PFSK-1 (cell line): ENCODE measurements around the gene SSH3.

ENCODE experiments used
- FOXP2 ChIP-seq: optimal IDR thresholded peaks from 2 replicates; pipeline ENCODE3; 2011; ENCODE audit warnings: borderline replicate concordance, control low read depth, inconsistent platforms; ENCODE audit not compliant: insufficient read depth; ENCODE audit errors: extremely low read length, extremely low read depth
- POLR2AphosphoS5 ChIP-seq: IDR thresholded peaks from 2 replicates; pipeline ENCODE4 v1.6.1; 2012; ENCODE audit warnings: low read depth, mild to moderate bottlenecking, control low read depth, low read length, moderate library complexity
- REST ChIP-seq, 2 experiments: IDR thresholded peaks; 2 replicates each; pipeline versions ENCODE4 v1.6.1 to v1.8.0; 2011 to 2012; ENCODE audit warnings: low read depth in 2 of 2, low read length in 2 of 2, control low read depth in 1 of 2, inconsistent platforms in 1 of 2, mild to moderate bottlenecking in 1 of 2, moderate library complexity in 1 of 2; ENCODE audit not compliant: insufficient read depth in 1 of 2
- SIN3A ChIP-seq: IDR thresholded peaks from 2 replicates; pipeline ENCODE4 v1.6.1; 2012; ENCODE audit warnings: mild to moderate bottlenecking, low read length, moderate library complexity, borderline replicate concordance; ENCODE audit not compliant: insufficient read depth
- TAF1 ChIP-seq: IDR thresholded peaks from 2 replicates; pipeline ENCODE4 v1.6.1; 2012; ENCODE audit warnings: low read length, control low read depth, borderline replicate concordance; ENCODE audit not compliant: insufficient read depth

The SSH3 gene

GRCh38 chr11:67266449-67267187, 36.7 kb upstream of the SSH3 start, which contains the start of gene GRK2:
Gene GRK2 (plus strand): TSS chr11:67266473. CDS start chr11:67266700, 227 bp downstream.
- TF ChIP-seq SIN3A (no peak), POLR2AphosphoS5 (no peak), REST (IDR thresholded peaks at IDR 0.05; ENCODE audit: insufficient read depth in 1 of 2, low read depth in 2 of 2, low read length in 2 of 2) (no peak), TAF1 (no peak), FOXP2 (no peak)

- TF ChIP-seq FOXP2 (no peak), SIN3A (no peak), POLR2AphosphoS5 (no peak), TAF1 (no peak), REST (IDR thresholded peaks at IDR 0.05; ENCODE audit: insufficient read depth in 1 of 2, low read depth in 2 of 2, low read length in 2 of 2) (no peak)
These were observed 35.9 kb upstream of the SSH3 start for GRCh38 chr11:67267188-67268080.

- TF ChIP-seq FOXP2 (no peak), REST (IDR thresholded peaks at IDR 0.05; ENCODE audit: insufficient read depth in 1 of 2, low read depth in 2 of 2, low read length in 2 of 2) (no peak), POLR2AphosphoS5 (no peak), TAF1 (no peak), SIN3A (no peak)
These were observed 35.0 kb upstream of the SSH3 start for GRCh38 chr11:67268081-67268961.

DNA sequence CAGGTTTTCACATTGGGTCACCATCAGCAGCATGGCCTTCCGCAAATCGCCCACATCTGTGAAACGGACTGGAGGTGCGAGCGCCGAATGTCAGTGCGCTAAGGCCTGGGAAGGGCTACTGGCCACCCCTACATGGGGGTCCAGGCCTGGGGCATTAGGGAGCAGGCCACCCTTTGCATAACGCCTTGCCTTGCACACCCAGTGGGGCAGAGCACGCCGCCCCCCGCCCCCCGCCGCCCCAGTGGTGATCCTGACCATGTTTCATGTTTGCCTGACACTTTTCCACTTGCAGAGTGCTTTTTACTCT, 34.4 kb upstream of the SSH3 start:
- TF ChIP-seq TAF1: no peak
- TF ChIP-seq POLR2AphosphoS5: no peak
- no peak for TF ChIP-seq REST (IDR thresholded peaks at IDR 0.05; ENCODE audit: insufficient read depth in 1 of 2, low read depth in 2 of 2, low read length in 2 of 2)
- no peak for TF ChIP-seq SIN3A
- TF ChIP-seq FOXP2: no peak
